ENCODE data around the gene PLS3.
A peak's percentile ranks its signal among the peaks of the same experiment; 100 is the strongest.

PLS3 gene, protein sequence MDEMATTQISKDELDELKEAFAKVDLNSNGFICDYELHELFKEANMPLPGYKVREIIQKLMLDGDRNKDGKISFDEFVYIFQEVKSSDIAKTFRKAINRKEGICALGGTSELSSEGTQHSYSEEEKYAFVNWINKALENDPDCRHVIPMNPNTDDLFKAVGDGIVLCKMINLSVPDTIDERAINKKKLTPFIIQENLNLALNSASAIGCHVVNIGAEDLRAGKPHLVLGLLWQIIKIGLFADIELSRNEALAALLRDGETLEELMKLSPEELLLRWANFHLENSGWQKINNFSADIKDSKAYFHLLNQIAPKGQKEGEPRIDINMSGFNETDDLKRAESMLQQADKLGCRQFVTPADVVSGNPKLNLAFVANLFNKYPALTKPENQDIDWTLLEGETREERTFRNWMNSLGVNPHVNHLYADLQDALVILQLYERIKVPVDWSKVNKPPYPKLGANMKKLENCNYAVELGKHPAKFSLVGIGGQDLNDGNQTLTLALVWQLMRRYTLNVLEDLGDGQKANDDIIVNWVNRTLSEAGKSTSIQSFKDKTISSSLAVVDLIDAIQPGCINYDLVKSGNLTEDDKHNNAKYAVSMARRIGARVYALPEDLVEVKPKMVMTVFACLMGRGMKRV

GRCh38 chrX:115560978-115561604 is at the start of gene PLS3:
TSS of gene PLS3 (plus strand) at chrX:115561174. CDS start at chrX:115610251, 49,077 bp downstream.
- peak; percentile 78 for TF ChIP-seq POLR2AphosphoS5 (IDR thresholded peaks at IDR 0.05; ENCODE audit: borderline replicate concordance, low read depth, low read length)
- no peak for TF ChIP-seq EZH2 (IDR thresholded peaks at IDR 0.05)
- peak within 1 kb of the TSS; percentile 70 for H3K9ac ChIP-seq (ENCODE audit: insufficient read length)
- H3K9me3 ChIP-seq (ENCODE audit: low read depth, low read length): no peaks in the 10 kb centered on the region
- peak within 1 kb of the TSS; percentile 84 for H3K4me3 ChIP-seq
- DNase-seq (ENCODE audit: low read depth, low spot score): no peak
- no peaks in the 10 kb centered on the region for H3K36me3 ChIP-seq (ENCODE audit: insufficient read depth, low read length)
- H3K27ac ChIP-seq: peak within 1 kb of the TSS; percentile 49; the same call in 1 of the 2 replicates

DNA sequence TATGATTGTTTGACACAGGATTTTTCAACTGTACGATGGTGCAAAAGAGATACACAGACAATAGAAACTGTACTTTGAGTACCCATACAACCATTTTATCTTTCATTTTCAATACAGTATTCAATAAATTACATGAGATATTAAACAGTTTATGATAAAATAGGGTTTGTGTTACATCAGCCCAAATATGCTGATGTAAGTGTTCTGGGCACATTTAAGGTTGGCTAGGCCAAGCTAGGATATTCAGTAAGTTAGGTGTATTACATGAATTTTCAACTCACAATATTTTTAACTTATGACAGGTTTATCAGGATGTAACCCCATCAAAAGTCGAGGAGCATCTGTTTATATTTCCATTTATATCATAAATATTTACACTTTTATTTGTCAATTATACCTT is 42.9 kb upstream of the PLS3 start:
- no peaks in the 10 kb centered on the region for H3K9me3 ChIP-seq (ENCODE audit: low read depth, low read length)
- TF ChIP-seq FOXP2 (optimal IDR thresholded peaks at IDR 0.05; ENCODE audit: control extremely low read depth, extremely low read length, insufficient read depth) (no peak), EZH2 (IDR thresholded peaks at IDR 0.05) (no peak), POLR2AphosphoS5 (IDR thresholded peaks at IDR 0.05; ENCODE audit: borderline replicate concordance, low read depth, low read length) (no peak)
- no peak for DNase-seq (ENCODE audit: low read depth, low spot score)
- no peak overlapping the region for H3K9ac ChIP-seq (ENCODE audit: insufficient read length)
- H3K36me3 ChIP-seq (ENCODE audit: insufficient read depth, low read length): no peaks in the 10 kb centered on the region
- H3K4me3 ChIP-seq: peak overlapping the region; percentile 36; the same call in 1 of the 2 replicates
- H3K27ac ChIP-seq: no peak overlapping the region

GRCh38 chrX:115521741-115522140 is 39.2 kb upstream of the PLS3 start:
- no peak for DNase-seq (ENCODE audit: low read depth, low spot score)
- H3K9ac ChIP-seq (ENCODE audit: insufficient read length): no peak overlapping the region
- TF ChIP-seq EZH2 (IDR thresholded peaks at IDR 0.05): no peak
- no peak for TF ChIP-seq POLR2AphosphoS5 (IDR thresholded peaks at IDR 0.05; ENCODE audit: borderline replicate concordance, low read depth, low read length)
- no peak for TF ChIP-seq FOXP2 (optimal IDR thresholded peaks at IDR 0.05; ENCODE audit: control extremely low read depth, extremely low read length, insufficient read depth)
- no peak overlapping the region for H3K27ac ChIP-seq
- no peaks in the 10 kb centered on the region for H3K36me3 ChIP-seq (ENCODE audit: insufficient read depth, low read length)
- H3K9me3 ChIP-seq (ENCODE audit: low read depth, low read length): no peaks in the 10 kb centered on the region
- H3K4me3 ChIP-seq: no peak overlapping the region

GRCh38 chrX:115522952-115523351 is 38.0 kb upstream of the PLS3 start:
- Histone ChIP-seq H3K4me3 (no peak overlapping the region), H3K36me3 (ENCODE audit: insufficient read depth, low read length) (no peaks in the 10 kb centered on the region), H3K9me3 (ENCODE audit: low read depth, low read length) (no peaks in the 10 kb centered on the region), H3K9ac (ENCODE audit: insufficient read length) (no peak overlapping the region), H3K27ac (no peak overlapping the region)
- TF ChIP-seq FOXP2 (optimal IDR thresholded peaks at IDR 0.05; ENCODE audit: control extremely low read depth, extremely low read length, insufficient read depth): no peak
- no peak for TF ChIP-seq EZH2 (IDR thresholded peaks at IDR 0.05)
- TF ChIP-seq POLR2AphosphoS5 (IDR thresholded peaks at IDR 0.05; ENCODE audit: borderline replicate concordance, low read depth, low read length): no peak
- no peak for DNase-seq (ENCODE audit: low read depth, low spot score)

DNA sequence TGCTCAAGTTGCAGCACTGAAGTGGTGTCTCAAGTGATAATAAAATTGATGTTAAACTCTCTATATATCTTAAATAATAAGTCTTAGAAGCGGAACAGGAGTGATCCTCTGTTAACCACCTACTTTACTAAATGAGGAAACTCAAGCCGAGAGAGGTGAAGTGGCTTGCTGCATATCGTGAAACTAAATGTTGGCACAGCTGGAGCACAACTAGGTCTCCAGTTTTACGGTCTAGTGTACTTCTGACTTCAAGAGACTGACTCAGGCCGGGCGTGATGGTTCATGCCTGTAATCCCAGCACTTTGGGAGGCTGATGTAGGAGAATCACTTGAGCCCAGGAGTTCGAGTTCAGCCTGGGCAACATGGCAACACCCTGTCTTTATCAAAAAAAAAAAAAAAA is 35.5 kb upstream of the PLS3 start:
- Histone ChIP-seq H3K9me3 (ENCODE audit: low read depth, low read length) (no peaks in the 10 kb centered on the region), H3K4me3 (no peak overlapping the region), H3K9ac (ENCODE audit: insufficient read length) (no peak overlapping the region), H3K36me3 (ENCODE audit: insufficient read depth, low read length) (no peaks in the 10 kb centered on the region), H3K27ac (no peak overlapping the region)
- no peak for TF ChIP-seq EZH2 (IDR thresholded peaks at IDR 0.05)
- no peak for TF ChIP-seq POLR2AphosphoS5 (IDR thresholded peaks at IDR 0.05; ENCODE audit: borderline replicate concordance, low read depth, low read length)
- no peak for TF ChIP-seq FOXP2 (optimal IDR thresholded peaks at IDR 0.05; ENCODE audit: control extremely low read depth, extremely low read length, insufficient read depth)
- DNase-seq (ENCODE audit: low read depth, low spot score): no peak

DNA sequence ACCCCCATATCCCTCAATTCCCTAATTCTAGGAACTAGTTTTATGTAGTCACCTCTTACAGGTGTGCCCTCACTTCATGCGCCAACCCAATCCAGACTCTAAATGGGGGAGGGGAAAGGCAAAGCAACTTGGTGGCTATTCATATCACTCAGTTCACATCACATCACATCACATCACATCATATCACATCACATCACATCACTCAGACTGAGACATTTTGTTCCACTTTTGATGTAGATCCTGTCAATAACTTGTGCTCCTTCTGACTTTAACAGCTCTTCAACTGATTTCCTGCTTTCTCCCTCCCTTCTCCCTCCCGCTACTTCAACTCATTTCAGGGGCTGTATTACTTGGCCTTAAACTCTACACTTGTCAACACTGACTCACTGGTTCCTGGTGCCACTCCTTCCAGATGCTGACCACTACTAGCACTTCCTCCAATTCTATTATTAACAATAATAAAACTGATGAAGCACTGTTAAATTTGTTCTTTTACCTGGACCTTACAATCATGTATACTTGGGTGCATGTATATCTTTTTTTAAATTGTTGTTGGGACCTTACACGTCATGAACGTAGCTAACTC is 29.1 kb upstream of the PLS3 start:
- H3K36me3 ChIP-seq (ENCODE audit: insufficient read depth, low read length): no peaks in the 10 kb centered on the region
- no peak overlapping the region for H3K4me3 ChIP-seq
- no peak for DNase-seq (ENCODE audit: low read depth, low spot score)
- H3K27ac ChIP-seq: no peak overlapping the region
- no peaks in the 10 kb centered on the region for H3K9me3 ChIP-seq (ENCODE audit: low read depth, low read length)
- H3K9ac ChIP-seq (ENCODE audit: insufficient read length): no peak overlapping the region
- TF ChIP-seq FOXP2 (optimal IDR thresholded peaks at IDR 0.05; ENCODE audit: control extremely low read depth, extremely low read length, insufficient read depth): no peak

DNA sequence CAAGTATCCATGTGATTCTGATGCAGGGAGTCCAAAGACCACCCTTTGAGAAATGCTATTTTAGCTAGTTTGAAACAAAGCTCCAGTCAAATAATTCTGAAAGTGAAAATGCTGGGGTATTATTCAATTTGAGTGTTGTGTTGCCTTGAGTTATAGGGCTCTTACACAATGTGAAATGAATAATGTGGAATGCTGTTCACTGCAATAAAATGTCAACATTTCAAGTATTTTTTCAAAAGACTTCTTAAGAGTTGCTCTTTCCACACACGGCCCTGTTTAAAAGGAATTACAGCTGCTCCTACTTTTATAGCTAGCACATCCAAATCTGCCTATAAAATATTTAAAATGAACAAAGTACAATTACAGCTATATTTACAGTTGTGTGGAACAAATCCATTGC is 27.5 kb upstream of the PLS3 start:
- Histone ChIP-seq H3K36me3 (ENCODE audit: insufficient read depth, low read length) (no peaks in the 10 kb centered on the region), H3K27ac (no peak overlapping the region), H3K9ac (ENCODE audit: insufficient read length) (no peak overlapping the region), H3K9me3 (ENCODE audit: low read depth, low read length) (no peaks in the 10 kb centered on the region), H3K4me3 (no peak overlapping the region)
- DNase-seq (ENCODE audit: low read depth, low spot score): no peak
- TF ChIP-seq EZH2 (IDR thresholded peaks at IDR 0.05): no peak
- no peak for TF ChIP-seq POLR2AphosphoS5 (IDR thresholded peaks at IDR 0.05; ENCODE audit: borderline replicate concordance, low read depth, low read length)
- TF ChIP-seq FOXP2 (optimal IDR thresholded peaks at IDR 0.05; ENCODE audit: control extremely low read depth, extremely low read length, insufficient read depth): no peak

DNA sequence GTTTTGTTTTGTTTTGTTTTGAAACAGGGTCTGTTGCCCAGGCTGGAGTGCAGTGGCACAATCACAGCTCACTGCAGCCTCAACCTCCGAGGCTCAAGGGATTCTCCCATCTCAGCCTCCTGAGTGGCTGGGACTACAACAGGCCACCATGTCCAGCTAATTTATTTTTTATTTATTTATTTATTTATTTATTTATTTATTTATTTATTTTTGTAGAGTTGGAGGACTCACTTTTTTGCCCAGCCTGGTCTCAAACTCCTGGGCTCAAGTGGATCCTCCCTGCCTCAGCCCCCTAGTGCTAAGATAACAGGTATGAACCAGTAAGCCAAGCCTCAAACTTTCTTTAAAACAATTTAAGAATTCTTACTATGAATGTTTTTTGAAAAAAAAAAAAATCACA is 26.6 kb upstream of the PLS3 start:
- H3K36me3 ChIP-seq (ENCODE audit: insufficient read depth, low read length): no peaks in the 10 kb centered on the region
- no peak overlapping the region for H3K27ac ChIP-seq
- H3K9ac ChIP-seq (ENCODE audit: insufficient read length): no peak overlapping the region
- no peak for TF ChIP-seq POLR2AphosphoS5 (IDR thresholded peaks at IDR 0.05; ENCODE audit: borderline replicate concordance, low read depth, low read length)
- no peak for TF ChIP-seq EZH2 (IDR thresholded peaks at IDR 0.05)
- TF ChIP-seq FOXP2 (optimal IDR thresholded peaks at IDR 0.05; ENCODE audit: control extremely low read depth, extremely low read length, insufficient read depth): no peak
- DNase-seq (ENCODE audit: low read depth, low spot score): no peak
- H3K9me3 ChIP-seq (ENCODE audit: low read depth, low read length): no peaks in the 10 kb centered on the region
- H3K4me3 ChIP-seq: no peak overlapping the region
